K562 (cell line): Measurements from ENCODE around the gene CDKN2B-AS1. TPM values are rescaled to one million over a fixed set of nuclear protein-coding genes. Genes with fewer than 3 reads are reported as not detected.

Experiments used
- ATAC-seq: fragments of 200-7000 bp; cut with Tn5 transposase; 3 replicates; pipeline ENCODE4 v1.9.1; 2020; ENCODE audit warnings: moderate library complexity
- BruUV-seq: library from RNA; stranded (reverse); fragments of 400-500 nt; replicated peaks from 2 replicates; lab custom pipeline; 2021; lab: Mats Ljungman, UMichigan
- CTCF ChIA-PET: fragments of 300-600 bp; formaldehyde crosslinking; extraction: SDS; loops from one replicate; lab custom pipeline; 2021; ENCODE audit warnings: low intra/inter-chr PET ratio; lab: Yijun Ruan, JAX
- POLR2A ChIA-PET: fragments of 300-600, 350-650 bp; sonication (Branson Sonifier 250); formaldehyde crosslinking; extraction: SDS; loops from one replicate; lab custom pipeline; 2021; ENCODE audit warnings: antibody characterized with exemption, inconsistent platforms; lab: Yijun Ruan, JAX
- DNase-seq, 4 experiments: peaks; one replicate each; pipeline versions ENCODE4 v3.0.0 to v3.0.0-alpha.2; 2011 to 2018; ENCODE audit warnings: low spot score in 3 of 4, mixed read lengths in 3 of 4; ENCODE audit errors: extremely low read depth in 1 of 4
- FAIRE-seq: peaks from 2 replicates; lab custom pipeline; 2011; peaks lifted over from hg19 to GRCh38; lab: Jason Lieb, UNC
- H2AFZ ChIP-seq: 2 replicates; pipeline ENCODE4 v1.6.0; 2011; ENCODE audit warnings: low read depth, low read length, control low read depth, inconsistent platforms
- H3K27ac ChIP-seq: fragments of 200-600 bp; 3 replicates; pipeline ENCODE4 v1.8.0; 2011; ENCODE audit warnings: low read depth, mild to moderate bottlenecking, control low read depth, inconsistent platforms, low read length, moderate library complexity, mixed read lengths; ENCODE audit errors: extremely low read depth
- H3K27me3 ChIP-seq, 2 experiments: fragments of 300-600 bp in 1 of 2; 2 replicates in 1 of 2; 3 replicates in 1 of 2; pipeline versions ENCODE4 v1.6.0 to v1.8.0; 2011; ENCODE audit warnings: inconsistent platforms in 2 of 2, low read length in 2 of 2, mild to moderate bottlenecking in 1 of 2, mixed read lengths in 1 of 2, moderate library complexity in 1 of 2; ENCODE audit not compliant: control insufficient read depth in 2 of 2, insufficient read depth in 2 of 2
- H3K36me3 ChIP-seq: fragments of 300-600 bp; 3 replicates; pipeline ENCODE4 v1.8.0; 2011; ENCODE audit warnings: mild to moderate bottlenecking, low read length, inconsistent platforms; ENCODE audit not compliant: control insufficient read depth, insufficient read depth
- H3K4me1 ChIP-seq, 2 experiments: fragments of 200-600 bp in 1 of 2; replicated peaks in 1 of 2; 2 replicates in 1 of 2; 3 replicates in 1 of 2; pipeline versions ENCODE4 v1.5.1 to v1.8.0; 2011; ENCODE audit warnings: inconsistent platforms in 2 of 2, low read length in 2 of 2, mild to moderate bottlenecking in 1 of 2, mixed read lengths in 1 of 2, moderate library complexity in 1 of 2; ENCODE audit not compliant: control insufficient read depth in 2 of 2, insufficient read depth in 2 of 2
- H3K4me2 ChIP-seq: 2 replicates; pipeline ENCODE4 v1.6.1; 2011; ENCODE audit warnings: low read length, control low read depth, inconsistent platforms, mixed read lengths; ENCODE audit not compliant: insufficient read depth
- H3K4me3 ChIP-seq: fragments of 200-600 bp; sonication (generic), shearing (Covaris generic); 2 replicates; pipeline ENCODE4 v1.5.1; 2016; ENCODE audit warnings: control low read depth, inconsistent platforms
- H3K79me2 ChIP-seq: fragments of 200-600 bp; 3 replicates; pipeline ENCODE4 v1.8.0; 2011; ENCODE audit warnings: low read length, inconsistent platforms; ENCODE audit not compliant: control insufficient read depth, insufficient read depth
- H3K9ac ChIP-seq, 2 experiments: 2 replicates each; pipeline versions ENCODE4 v1.6.0 to v1.6.1; 2011; ENCODE audit warnings: low read depth in 2 of 2, low read length in 2 of 2, control low read depth in 1 of 2, inconsistent platforms in 1 of 2, mild to moderate bottlenecking in 1 of 2, mixed read lengths in 1 of 2; ENCODE audit not compliant: insufficient read depth in 1 of 2
- H3K9me1 ChIP-seq: one replicate; pipeline ENCODE4 v1.6.0; 2011; ENCODE audit warnings: inconsistent platforms, mild to moderate bottlenecking, low read length, moderate library complexity; ENCODE audit not compliant: control insufficient read depth, insufficient read depth
- H3K9me3 ChIP-seq: replicated peaks from 2 replicates; pipeline ENCODE4 v1.5.1; 2011; ENCODE audit warnings: low read depth, low read length, inconsistent platforms; ENCODE audit not compliant: control insufficient read depth, insufficient read depth
- H4K20me1 ChIP-seq: replicated peaks from 2 replicates; pipeline ENCODE4 v1.6.1; 2011; ENCODE audit warnings: low read length, inconsistent platforms, mixed read lengths; ENCODE audit not compliant: control insufficient read depth, insufficient read depth
- BRD4 ChIP-seq: fragments of 200-600 bp; sonication (generic); IDR thresholded peaks from 2 replicates; pipeline ENCODE4 v1.6.1; 2017; ENCODE audit warnings: inconsistent platforms
- C11orf30 ChIP-seq: fragments of 450-650 bp; IDR thresholded peaks from 2 replicates; pipeline ENCODE4 v1.6.1; 2016; ENCODE audit warnings: low read depth, mild to moderate bottlenecking
- CBX1 ChIP-seq: sonication (generic); IDR thresholded peaks from 2 replicates; pipeline ENCODE4 v1.6.1; 2016; ENCODE audit warnings: antibody characterized with exemption, low read depth, mild to moderate bottlenecking
- IRF2 ChIP-seq: sonication (generic); formaldehyde crosslinking; IDR thresholded peaks from 2 replicates; pipeline ENCODE4 v1.8.1; 2022; ENCODE audit warnings: mild to moderate bottlenecking, missing genetic modification reagents
- NBN ChIP-seq: fragments of 450-650 bp; IDR thresholded peaks from 2 replicates; pipeline ENCODE4 v1.6.1; 2016; ENCODE audit warnings: low read depth, mild to moderate bottlenecking
- NFXL1 ChIP-seq: fragments of 450-650 bp; formaldehyde crosslinking; IDR thresholded peaks from 2 replicates; pipeline ENCODE4 v1.4.0; 2021; ENCODE audit warnings: mild to moderate bottlenecking
- PYGO2 ChIP-seq: fragments of 450-650 bp; IDR thresholded peaks from 2 replicates; pipeline ENCODE4 v1.6.1; 2016; ENCODE audit warnings: mild to moderate bottlenecking, missing genetic modification characterization, moderate library complexity, missing compliant biosample characterization
- SMARCA4 ChIP-seq: fragments of 450-650 bp; IDR thresholded peaks from 2 replicates; pipeline ENCODE4 v1.6.1; 2016
- SPI1 ChIP-seq: IDR thresholded peaks from 2 replicates; pipeline ENCODE4 v1.6.1; 2011; ENCODE audit warnings: low read depth, low read length, control low read depth, borderline replicate concordance
- TEAD1 ChIP-seq, 2 experiments: fragments of 450-650 bp in 1 of 2; sonication (generic) in 1 of 2; formaldehyde crosslinking; IDR thresholded peaks; 2 replicates each; pipeline versions ENCODE4 v1.4.0 to v1.8.0; 2020 to 2022; ENCODE audit warnings: mild to moderate bottlenecking in 2 of 2, missing genetic modification reagents in 1 of 2
- TGIF2 ChIP-seq: sonication (generic); formaldehyde crosslinking; IDR thresholded peaks from 2 replicates; pipeline ENCODE4 v1.8.1; 2022; ENCODE audit warnings: mild to moderate bottlenecking, missing genetic modification reagents, moderate library complexity
- ZC3H4 ChIP-seq: sonication (generic); formaldehyde crosslinking; IDR thresholded peaks from 2 replicates; pipeline ENCODE4 v1.9.0; 2021; ENCODE audit warnings: missing genetic modification reagents, borderline replicate concordance
- ZNF143 ChIP-seq: sonication (generic); formaldehyde crosslinking; IDR thresholded peaks from 2 replicates; pipeline ENCODE4 v1.9.0; 2022; ENCODE audit warnings: mild to moderate bottlenecking, missing genetic modification reagents
- ZNF165 ChIP-seq: fragments of 250-450 bp; sonication (Bioruptor Pico); IDR thresholded peaks from 2 replicates; pipeline ENCODE4 v1.4.0; 2020; ENCODE audit warnings: borderline replicate concordance
- ZNF282 ChIP-seq: sonication (generic); formaldehyde crosslinking; IDR thresholded peaks from 2 replicates; pipeline ENCODE4 v1.8.1; 2023; ENCODE audit warnings: missing genetic modification reagents
- ZNF316 ChIP-seq: fragments of 450-650 bp; IDR thresholded peaks from 2 replicates; pipeline ENCODE4 v1.6.1; 2016
- ZNF766 ChIP-seq: fragments of 200-800 bp; sonication (Bioruptor generic); conservative IDR thresholded peaks from 2 replicates; pipeline ENCODE4 v1.6.1; 2016; ENCODE audit warnings: missing genetic modification characterization, missing compliant biosample characterization
- WGBS: fragments of 100-300 bp; shearing (Covaris generic); methylation state at CpG from one replicate; pipeline ENCODE4 v1.1.6; 2016; ENCODE audit warnings: low coverage, mixed read lengths; ENCODE audit not compliant: insufficient coverage; ENCODE audit errors: missing lambda C conversion rate; 5-methylcytosine and 5-hydroxymethylcytosine counted together
- in situ Hi-C: fragments of 300-500 bp; cut with MboI; formaldehyde crosslinking; loops from 4 replicates; pipeline ENCODE4 v1.15.0; 2018; ENCODE audit warnings: inconsistent platforms, mixed read lengths
- intact Hi-C: fragments of 100-400 bp; cut with micrococcal nuclease; formaldehyde crosslinking; loops from 2 replicates; pipeline ENCODE4 v1.14.2; 2022
- polyA plus RNA-seq, 8 experiments: library from polyadenylated mRNA; depleted of rRNA in 4 of 8; stranded (reverse) in 5 of 8; unstranded in 3 of 8; fragments of >200 nt; fragmentation: Nextera tagmentation in 2 of 8; fragmentation: Illumina TruSeq in 1 of 8; extraction: Ambion mirVana in 2 of 8; extraction: Trizol in 1 of 8; gene quantifications; 2 replicates each; pipeline versions ENCODE4 v1.2.1 to v1.2.3, GENCODE V29; 2011 to 2014; ENCODE audit warnings: inconsistent platforms in 1 of 8, missing spikeins in 1 of 8
- total RNA-seq, 7 experiments: library from RNA; depleted of rRNA in 6 of 7; stranded (reverse); fragments of >200 nt in 6 of 7; fragmentation: Illumina TruSeq in 2 of 7; extraction: Trizol in 2 of 7; gene quantifications; 2 replicates each; pipeline versions ENCODE4 v1.2.1 to v1.2.3, GENCODE V29; 2011 to 2021; ENCODE audit warnings: low replicate concordance in 1 of 7
- TF ChIP-seq, protein P1 (sequence below): fragments of 450-650 bp; IDR thresholded peaks from 2 replicates; pipeline ENCODE4 v1.6.1; 2018; ENCODE audit not compliant: partially characterized antibody
- TF ChIP-seq, protein P2 (sequence below): fragments of 450-650 bp; conservative IDR thresholded peaks from 2 replicates; pipeline ENCODE4 v1.6.1; 2016; ENCODE audit warnings: missing genetic modification characterization, low read depth, mild to moderate bottlenecking, control low read depth, missing compliant biosample characterization

The CDKN2B-AS1 gene
- total and polyA plus RNA-seq, 9 of the 15 experiments (the other 6 are each of a cell fraction or from before 2014, with no cell fraction given): not detected

DNA sequence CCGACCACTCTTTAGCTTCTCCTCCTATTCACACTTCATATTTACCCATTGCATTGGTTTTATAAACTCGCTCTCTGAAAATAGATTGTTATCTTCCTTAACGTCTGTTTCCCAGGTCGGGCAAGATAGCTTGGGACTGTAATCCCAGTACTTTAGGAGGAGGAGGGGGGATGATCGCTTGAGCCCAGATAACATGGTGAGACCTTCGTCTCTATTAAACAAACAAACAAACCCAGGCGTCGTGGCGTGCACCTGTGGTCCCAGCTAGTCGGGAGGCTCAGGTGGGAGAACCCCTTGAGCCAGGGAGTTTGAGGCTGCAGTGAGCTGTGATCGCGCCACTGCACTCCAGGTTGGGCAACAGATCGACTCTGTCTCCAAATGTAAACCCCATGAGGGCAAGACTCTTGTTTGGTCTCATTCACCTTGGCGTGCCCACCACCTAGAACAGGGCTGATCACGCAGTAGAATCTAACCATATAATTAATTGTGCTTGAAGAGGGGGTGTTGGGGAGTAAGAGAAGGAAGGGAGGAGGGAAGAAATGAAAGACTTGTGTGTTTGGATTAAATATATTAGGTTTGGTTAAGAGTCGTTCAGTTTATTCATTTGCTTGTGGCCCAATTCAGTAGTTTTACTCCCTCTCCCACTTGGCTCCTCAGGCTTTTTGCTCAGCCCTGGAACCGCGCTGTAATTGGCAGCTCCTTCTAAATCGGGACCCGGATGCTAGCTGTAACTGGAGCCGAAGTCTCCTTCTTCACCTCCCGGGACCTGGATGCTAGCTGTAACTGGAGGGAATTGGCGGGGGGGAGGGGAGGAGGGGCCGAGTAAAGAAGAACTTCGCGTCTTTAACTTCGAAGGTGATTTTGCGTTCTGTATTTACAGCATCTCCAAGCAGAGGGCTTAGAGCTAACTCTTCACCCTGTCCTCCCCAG is 25.3 kb upstream of the CDKN2B-AS1 start:
- Histone ChIP-seq H3K27ac (no peak overlapping the region), H3K9ac (no peak overlapping the region), H3K4me3 (no peak overlapping the region), H3K9me3 (no peaks in the 10 kb centered on the region), H3K79me2 (no peaks in the 10 kb centered on the region), H3K36me3 (no peaks in the 10 kb centered on the region), H2AFZ (no peak overlapping the region), H3K9me1 (no peaks in the 10 kb centered on the region)
- ChIA-PET CTCF (no interaction called here), POLR2A (no interaction called here)
- no peak for ATAC-seq
- intact Hi-C loops: no loop called here
- TF ChIP-seq, protein P1, sequence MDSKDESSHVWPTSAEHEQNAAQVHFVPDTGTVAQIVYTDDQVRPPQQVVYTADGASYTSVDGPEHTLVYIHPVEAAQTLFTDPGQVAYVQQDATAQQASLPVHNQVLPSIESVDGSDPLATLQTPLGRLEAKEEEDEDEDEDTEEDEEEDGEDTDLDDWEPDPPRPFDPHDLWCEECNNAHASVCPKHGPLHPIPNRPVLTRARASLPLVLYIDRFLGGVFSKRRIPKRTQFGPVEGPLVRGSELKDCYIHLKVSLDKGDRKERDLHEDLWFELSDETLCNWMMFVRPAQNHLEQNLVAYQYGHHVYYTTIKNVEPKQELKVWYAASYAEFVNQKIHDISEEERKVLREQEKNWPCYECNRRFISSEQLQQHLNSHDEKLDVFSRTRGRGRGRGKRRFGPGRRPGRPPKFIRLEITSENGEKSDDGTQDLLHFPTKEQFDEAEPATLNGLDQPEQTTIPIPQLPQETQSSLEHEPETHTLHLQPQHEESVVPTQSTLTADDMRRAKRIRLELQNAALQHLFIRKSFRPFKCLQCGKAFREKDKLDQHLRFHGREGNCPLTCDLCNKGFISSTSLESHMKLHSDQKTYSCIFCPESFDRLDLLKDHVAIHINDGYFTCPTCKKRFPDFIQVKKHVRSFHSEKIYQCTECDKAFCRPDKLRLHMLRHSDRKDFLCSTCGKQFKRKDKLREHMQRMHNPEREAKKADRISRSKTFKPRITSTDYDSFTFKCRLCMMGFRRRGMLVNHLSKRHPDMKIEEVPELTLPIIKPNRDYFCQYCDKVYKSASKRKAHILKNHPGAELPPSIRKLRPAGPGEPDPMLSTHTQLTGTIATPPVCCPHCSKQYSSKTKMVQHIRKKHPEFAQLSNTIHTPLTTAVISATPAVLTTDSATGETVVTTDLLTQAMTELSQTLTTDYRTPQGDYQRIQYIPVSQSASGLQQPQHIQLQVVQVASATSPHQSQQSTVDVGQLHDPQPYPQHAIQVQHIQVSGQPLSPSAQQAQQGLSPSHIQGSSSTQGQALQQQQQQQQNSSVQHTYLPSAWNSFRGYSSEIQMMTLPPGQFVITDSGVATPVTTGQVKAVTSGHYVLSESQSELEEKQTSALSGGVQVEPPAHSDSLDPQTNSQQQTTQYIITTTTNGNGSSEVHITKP: no peak
- no peak for TF ChIP-seq C11orf30
- TF ChIP-seq ZNF143 (CRISPR knock-in tag): no peak
- no peak for TF ChIP-seq ZNF165 (CRISPR knock-in tag)
- TF ChIP-seq ZNF282 (CRISPR knock-in tag): no peak
- TF ChIP-seq TEAD1 (CRISPR knock-in tag; IDR thresholded peaks at IDR 0.05): no peak
- TF ChIP-seq SPI1: no peak
- TF ChIP-seq BRD4: no peak
- no peak for TF ChIP-seq PYGO2 (tag)
- TF ChIP-seq, protein P2, sequence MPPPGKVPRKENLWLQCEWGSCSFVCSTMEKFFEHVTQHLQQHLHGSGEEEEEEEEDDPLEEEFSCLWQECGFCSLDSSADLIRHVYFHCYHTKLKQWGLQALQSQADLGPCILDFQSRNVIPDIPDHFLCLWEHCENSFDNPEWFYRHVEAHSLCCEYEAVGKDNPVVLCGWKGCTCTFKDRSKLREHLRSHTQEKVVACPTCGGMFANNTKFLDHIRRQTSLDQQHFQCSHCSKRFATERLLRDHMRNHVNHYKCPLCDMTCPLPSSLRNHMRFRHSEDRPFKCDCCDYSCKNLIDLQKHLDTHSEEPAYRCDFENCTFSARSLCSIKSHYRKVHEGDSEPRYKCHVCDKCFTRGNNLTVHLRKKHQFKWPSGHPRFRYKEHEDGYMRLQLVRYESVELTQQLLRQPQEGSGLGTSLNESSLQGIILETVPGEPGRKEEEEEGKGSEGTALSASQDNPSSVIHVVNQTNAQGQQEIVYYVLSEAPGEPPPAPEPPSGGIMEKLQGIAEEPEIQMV: no peak
- no peak for TF ChIP-seq ZNF316
- TF ChIP-seq ZNF766: no peak
- TF ChIP-seq NFXL1: no peak
- no peak for TF ChIP-seq IRF2
- TF ChIP-seq TGIF2 (CRISPR knock-in tag): no peak
- no peak for TF ChIP-seq CBX1
- no peak for TF ChIP-seq ZC3H4
- TF ChIP-seq SMARCA4: no peak
- no peak for TF ChIP-seq NBN
- TF ChIP-seq, all 486 proteins: peak for 0
- H3K4me1 ChIP-seq: no peaks in the 10 kb centered on the region
- DNase-seq (no peak), FAIRE-seq (no peak)
- no CpG with 5 or more reads among the region's 28 CpGs for WGBS
- H3K27me3 ChIP-seq: no peaks in the 10 kb centered on the region
- H4K20me1 ChIP-seq: no peaks in the 10 kb centered on the region
- no TSS peak for BruUV-seq
- in situ Hi-C loops: no loop called here
- no peak overlapping the region for H3K4me2 ChIP-seq
